Measurements from ENCODE around the gene MUC5B.

MUC5B gene

DNA sequence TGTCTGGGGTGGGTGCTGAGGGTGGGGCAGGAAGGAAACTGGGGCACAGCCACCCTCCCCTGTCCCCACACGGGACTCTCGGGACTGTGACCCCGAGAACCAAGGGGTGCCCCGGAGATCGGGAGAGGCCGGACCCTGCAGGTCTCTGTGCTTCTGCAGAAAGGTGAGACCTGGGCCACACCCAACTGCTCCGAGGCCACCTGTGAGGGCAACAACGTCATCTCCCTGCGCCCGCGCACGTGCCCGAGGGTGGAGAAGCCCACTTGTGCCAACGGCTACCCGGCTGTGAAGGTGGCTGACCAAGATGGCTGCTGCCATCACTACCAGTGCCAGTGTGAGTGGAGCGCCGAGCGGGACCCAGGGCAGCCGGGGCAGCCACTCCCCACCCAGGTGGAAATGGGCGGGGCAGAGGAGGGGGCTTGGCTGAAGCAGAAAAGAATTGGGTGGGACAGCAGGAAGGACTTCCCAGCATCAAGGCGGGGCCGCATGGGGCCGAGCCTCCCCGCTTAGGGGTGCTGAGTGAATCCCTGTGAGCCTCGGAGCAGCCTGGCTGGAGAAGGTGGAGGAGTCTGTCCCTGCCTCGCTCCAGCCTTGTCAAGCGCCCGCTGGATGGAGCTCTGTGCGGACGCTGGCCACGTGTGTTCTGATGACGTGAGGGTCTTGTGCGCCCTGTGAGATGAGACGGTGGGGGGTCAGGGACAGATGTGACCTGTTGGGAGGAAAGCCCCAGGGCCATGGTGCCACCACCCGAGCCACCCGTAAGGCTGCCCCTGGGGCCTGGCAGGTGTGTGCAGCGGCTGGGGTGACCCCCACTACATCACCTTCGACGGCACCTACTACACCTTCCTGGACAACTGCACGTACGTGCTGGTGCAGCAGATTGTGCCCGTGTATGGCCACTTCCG is 29.3 kb upstream of the MUC5B start:
- DNase-seq = no peak

DNA sequence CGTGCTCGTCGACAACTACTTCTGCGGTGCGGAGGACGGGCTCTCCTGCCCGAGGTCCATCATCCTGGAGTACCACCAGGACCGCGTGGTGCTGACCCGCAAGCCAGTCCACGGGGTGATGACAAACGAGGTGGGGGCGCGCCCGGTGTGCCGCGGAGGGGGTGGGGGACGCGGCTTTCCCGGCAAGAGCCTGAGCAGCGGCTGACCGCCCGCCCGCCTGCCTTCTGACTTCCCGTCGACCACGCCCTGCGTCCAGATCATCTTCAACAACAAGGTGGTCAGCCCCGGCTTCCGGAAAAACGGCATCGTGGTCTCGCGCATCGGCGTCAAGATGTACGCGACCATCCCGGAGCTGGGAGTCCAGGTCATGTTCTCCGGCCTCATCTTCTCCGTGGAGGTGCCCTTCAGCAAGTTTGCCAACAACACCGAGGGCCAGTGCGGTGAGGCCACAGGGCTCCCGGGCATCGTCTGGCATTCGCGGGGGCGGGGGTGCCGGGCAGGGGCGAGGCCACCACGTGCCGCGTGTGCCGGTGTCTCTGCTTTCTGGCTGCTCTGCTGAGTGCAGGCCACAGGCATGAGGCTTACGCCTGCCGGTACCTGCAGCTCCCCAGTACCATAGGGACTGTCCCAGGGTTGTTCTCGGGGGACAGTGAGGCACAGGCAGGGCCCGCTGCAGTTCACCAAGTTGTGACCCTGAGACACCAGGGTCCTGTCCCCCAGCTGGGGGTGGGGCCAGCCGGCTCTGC is 28.5 kb upstream of the MUC5B start:
- no peak for DNase-seq

DNA sequence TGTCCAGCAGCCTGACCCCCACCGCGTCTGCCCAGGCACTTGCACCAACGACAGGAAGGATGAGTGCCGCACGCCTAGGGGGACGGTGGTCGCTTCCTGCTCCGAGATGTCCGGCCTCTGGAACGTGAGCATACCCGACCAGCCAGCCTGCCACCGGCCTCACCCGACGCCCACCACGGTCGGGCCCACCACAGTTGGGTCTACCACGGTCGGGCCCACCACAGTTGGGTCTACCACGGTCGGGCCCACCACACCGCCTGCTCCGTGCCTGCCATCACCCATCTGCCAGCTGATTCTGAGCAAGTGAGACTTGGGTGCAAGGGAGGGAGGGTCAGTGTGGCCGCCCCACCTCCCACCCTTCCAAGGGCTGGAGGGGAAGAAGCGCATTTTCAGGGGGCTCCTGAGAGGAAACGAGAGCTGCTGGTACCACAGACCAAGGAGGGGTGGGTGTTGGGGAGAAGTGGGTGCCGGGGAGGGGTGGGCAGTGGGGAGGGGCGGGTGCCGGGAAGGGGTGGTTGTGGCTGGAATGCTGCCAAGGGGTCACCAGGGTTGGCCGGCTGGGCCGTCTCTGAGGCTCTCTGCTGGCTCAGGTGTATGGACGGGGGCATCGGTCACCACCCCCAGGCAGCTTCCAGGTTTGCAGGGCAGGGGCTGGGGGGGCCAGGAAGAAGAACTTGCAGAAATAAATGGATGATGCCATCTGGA is 27.7 kb upstream of the MUC5B start:
- no peak for DNase-seq

DNA sequence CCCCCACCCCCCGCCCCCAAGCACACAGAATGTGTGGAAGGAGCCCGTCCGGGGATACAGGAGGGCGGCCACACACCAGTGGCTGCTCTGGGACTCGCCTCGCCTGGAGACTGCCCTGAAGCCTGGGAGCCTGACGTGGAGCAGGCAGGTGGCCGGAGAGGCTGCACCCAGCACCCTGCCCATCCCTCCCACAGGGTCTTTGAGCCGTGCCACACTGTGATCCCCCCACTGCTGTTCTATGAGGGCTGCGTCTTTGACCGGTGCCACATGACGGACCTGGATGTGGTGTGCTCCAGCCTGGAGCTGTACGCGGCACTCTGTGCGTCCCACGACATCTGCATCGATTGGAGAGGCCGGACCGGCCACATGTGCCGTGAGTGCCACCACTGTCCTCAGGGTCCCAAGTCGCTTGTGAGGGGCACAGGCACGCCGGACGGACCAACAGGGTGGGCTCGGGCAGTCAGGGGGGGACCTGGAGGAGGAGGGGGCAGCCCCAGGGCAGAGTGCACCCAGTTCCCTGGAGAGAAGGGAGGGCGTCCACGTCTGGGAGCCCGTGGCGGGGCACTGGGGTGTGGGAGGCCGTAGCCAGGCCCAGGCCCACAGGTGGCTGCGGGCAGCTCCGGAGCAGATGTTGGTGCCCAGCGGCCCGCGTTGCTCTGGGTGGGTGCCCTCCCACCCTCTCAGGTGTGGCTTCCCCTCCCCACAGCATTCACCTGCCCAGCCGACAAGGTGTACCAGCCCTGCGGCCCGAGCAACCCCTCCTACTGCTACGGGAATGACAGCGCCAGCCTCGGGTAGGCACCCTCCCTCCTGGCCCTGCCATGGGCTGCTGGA is 27.0 kb upstream of the MUC5B start:
- DNase-seq = no peak

DNA sequence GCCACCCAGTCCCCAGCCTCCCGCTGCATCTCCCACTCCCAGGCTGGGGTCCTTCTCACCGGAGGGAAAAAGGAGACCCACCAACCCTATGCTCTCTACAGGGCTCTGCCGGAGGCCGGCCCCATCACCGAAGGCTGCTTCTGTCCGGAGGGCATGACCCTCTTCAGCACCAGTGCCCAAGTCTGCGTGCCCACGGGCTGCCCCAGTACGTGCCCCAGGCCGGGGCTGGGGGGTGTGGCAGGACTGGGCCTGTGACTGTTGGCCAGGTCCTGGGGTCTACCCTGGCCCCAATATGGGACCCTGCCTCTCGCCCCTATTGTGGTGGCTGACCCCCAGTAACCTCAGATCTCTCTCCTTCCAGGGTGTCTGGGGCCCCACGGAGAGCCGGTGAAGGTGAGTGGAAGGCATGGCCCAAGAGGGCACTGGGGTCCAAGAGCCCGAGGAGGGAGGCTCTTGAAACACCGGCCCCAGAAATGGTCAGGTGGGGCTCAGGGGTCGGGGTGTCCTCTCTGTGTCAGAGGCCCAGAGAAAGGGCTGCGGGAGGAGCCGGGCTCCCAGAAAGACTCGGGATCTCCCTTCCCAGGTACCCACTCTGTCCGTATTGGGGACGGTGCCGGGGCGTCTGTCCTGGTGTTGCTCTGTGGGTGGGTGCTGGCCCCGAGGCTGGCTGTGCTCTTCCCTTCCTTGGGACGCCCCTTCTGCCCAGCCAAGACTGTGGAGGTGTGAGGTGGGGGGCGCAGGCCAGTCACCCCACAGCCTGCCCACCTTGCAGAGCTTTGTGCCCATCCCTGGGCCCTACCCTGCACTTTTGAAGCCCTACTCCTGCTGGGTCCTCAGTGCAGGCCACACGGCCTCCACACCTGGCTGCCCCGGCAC is 26.1 kb upstream of the MUC5B start:
- DNase-seq = no peak

DNA sequence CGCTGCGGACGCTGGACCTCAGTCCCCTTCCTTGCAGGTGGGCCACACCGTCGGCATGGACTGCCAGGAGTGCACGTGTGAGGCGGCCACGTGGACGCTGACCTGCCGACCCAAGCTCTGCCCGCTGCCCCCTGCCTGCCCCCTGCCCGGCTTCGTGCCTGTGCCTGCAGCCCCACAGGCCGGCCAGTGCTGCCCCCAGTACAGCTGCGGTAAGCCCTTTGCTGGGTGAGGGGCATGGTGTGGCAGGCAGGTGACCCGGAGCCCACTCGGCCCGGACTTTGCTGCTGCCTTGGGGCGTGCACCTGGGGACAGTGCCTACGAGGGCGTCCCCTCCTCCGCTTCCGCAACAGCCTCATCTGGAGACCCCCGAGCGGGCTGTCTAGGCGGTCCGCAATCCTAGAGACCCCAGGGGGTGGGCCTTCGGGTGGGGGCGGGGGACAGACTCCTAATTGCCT is 25.4 kb upstream of the MUC5B start:
- DNase-seq = no peak

DNA sequence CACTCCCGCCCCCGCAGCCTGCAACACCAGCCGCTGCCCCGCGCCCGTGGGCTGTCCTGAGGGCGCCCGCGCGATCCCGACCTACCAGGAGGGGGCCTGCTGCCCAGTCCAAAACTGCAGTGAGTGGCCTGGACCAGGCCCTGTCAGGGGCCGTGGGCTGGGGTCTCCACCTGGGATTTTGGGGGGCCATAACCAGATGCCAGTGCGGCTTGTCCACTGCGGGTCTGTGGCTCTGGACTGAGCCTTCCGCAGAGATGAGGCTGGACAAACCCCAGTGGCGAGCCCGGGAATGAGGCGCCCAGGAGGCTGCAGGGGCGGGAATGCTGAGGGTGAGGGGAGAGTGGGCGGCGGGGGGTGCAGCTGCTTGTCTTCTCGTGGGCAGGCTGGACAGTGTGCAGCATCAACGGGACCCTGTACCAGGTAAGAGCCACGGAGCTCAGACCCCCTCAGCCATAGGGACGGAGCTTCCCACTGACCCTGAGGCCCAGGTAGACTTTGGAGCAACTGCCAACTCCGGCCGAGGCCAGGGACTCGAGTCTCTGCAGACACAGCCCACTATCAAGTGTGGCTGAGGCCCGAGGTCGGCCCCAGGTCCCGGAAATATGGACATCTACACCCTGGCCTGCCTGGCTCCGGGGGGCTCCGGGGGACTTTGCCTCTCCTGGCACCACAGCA is 24.8 kb upstream of the MUC5B start:
- no peak for DNase-seq

DNA sequence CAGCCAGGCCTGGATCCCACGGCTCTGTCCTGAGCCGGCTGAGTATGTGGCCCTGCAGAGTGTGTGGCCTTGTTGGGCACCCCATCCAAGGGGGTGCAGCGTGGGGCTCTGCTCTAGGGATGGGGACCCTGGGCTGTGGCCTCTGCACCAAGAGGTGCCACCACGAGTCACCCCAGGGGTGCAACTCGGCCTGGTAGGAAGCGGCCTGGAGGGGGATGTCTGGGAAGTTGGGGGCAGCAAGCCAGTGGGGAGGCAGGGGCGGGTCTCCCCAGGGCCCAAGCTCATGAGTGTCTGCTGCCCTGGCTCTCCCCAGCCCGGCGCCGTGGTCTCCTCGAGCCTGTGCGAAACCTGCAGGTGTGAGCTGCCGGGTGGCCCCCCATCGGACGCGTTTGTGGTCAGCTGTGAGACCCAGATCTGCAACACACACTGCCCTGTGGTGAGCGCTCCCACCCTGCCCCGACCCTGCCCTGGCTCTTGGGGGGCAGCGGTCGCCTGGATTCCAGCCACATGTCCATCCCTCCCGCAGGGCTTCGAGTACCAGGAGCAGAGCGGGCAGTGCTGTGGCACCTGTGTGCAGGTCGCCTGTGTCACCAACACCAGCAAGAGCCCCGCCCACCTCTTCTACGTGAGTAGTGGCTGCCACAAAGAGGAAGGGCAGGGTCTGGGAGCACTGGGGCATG is 24.2 kb upstream of the MUC5B start:
- DNase-seq = no peak

DNA sequence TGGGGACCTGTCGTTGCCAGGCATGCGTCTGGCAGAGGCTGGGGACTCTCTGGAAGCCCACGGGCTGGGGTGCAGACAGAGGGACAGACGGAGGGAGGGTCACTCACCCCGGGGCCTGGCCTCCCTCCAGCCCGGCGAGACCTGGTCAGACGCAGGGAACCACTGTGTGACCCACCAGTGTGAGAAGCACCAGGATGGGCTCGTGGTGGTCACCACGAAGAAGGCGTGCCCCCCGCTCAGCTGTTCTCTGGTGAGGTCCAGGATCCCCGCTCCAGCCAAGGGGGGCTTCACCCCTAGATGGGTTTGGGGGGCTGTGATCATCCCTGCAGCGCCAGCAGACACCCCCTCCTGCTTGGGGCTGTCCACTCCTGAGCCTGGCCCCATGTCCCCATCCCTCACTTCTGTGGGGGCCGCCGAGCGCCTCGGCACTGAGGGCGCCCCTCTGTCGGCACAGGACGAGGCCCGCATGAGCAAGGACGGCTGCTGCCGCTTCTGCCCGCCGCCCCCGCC is 23.6 kb upstream of the MUC5B start:
- DNase-seq = no peak

DNA sequence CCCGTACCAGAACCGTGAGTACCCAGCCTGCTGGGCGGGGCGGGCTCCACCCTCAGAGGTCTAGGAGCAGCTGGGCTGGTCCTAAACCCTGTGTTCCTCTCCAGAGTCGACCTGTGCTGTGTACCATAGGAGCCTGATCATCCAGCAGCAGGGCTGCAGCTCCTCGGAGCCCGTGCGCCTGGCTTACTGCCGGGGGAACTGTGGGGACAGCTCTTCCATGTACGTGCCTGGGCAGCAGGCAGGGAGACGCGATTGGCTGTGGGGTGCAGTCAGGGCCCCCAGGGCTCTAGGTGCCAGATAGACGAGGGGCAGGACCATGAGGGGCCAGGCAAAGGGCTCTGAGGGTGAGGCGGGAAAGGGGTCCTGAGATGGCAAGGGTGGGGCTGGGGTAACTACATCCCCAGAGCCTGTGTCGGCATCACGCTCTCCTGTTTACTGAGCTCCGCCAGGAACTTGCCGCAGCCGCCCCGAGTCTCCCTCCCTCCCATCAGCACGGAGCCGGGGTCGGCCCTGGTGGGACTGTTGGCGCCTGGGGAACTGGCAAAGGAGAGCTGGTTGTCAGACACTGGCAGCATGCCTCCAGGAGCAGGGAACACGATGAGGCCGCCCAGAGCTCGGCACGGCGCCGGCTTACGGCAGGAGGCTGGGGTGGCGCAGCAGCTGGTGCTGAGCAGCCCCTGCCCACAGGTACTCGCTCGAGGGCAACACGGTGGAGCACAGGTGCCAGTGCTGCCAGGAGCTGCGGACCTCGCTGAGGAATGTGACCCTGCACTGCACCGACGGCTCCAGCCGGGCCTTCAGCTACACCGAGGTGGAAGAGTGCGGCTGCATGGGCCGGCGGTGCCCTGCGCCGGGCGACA is 22.9 kb upstream of the MUC5B start:
- no peak for DNase-seq

DNA sequence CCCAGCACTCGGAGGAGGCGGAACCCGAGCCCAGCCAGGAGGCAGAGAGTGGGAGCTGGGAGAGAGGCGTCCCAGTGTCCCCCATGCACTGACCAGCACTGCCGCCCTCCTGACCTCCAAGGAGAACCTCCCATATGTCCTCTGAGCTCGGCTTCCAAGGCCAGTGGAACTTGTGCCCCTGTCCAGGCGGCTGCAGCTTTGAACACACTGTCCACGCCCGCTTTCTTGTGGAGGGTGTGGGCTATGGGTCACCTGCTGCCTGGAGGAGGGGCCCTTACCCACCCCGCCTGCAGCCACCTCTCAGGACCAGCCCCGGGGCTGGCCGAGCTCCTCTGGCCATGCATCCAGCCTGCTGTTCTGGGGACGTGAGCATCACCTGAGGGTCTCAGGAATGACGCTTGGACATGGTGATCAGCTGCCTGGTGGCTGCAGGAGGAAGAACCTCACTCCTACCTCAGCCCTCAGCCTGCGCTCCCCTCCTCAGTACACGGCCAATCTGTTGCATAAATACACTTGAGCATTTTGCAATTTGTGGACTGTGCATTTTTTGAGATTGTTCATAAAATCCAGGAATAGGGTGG is 22.2 kb upstream of the MUC5B start:
- DNase-seq = no peak

DNA sequence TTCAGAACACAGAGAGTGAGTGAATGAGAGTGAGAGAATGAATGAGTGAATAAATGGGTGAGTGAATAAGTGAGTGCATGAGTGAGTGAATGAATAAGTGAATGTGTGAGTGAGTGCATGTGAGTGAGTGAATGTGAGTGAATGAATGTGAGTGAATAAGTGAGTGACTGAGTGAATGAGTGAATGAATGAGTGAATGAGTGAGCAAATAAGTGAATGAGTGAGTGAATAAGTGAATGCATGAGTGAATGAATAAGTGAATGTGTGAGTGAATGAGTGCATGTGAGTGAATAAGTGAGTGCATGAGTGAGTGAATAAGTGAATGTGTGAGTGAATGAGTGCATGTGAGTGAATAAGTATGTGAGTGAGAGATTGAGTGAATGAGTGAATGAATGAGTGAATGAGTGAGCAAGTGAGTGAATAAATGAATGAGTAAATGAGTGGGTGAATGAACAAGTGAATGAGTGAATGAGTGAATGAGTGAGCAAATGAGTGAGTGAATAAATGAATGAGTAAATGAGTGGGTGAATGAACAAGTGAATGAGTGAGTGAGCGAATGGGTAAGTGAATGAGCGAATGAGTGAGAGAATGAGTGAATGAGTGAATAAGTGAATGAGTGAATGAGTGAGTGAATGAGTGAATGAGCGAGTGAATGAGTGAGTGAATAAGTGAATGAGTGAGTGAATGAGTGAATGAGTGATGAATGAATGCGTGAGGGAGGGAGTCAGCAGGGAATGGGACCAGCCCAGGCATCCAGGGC is 21.3 kb upstream of the MUC5B start:
- DNase-seq = no peak

DNA sequence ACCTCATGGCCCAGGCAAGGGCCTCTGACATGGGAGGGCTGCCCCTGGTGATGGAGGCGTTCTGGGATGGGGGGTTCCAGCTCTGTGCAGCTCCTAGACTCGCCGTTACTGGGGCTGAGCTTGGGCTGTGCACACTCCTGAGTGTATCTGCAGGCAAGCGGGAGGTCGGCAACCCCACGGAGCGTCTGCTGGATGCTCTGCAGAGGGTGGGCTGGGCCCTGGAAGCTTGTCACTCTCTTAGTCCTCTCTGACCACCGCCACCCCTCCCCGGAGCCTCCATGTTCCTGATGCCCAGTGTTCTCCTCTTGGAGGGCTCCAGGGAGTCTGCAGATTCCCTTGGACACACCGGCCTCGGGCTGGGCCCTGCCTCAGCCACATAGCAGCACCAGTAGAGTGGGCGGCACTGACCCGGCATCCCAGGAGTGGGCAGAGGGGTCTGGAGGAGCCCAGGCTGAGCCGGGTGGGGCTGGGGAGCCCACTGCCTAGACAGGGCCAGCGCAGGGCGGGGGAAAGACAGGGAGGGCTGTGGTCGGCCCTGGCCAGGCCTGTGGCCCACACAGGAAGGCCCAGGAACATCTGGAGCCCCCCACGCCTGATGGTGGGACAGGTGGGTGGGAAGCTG is 20.6 kb upstream of the MUC5B start:
- DNase-seq = no peak

DNA sequence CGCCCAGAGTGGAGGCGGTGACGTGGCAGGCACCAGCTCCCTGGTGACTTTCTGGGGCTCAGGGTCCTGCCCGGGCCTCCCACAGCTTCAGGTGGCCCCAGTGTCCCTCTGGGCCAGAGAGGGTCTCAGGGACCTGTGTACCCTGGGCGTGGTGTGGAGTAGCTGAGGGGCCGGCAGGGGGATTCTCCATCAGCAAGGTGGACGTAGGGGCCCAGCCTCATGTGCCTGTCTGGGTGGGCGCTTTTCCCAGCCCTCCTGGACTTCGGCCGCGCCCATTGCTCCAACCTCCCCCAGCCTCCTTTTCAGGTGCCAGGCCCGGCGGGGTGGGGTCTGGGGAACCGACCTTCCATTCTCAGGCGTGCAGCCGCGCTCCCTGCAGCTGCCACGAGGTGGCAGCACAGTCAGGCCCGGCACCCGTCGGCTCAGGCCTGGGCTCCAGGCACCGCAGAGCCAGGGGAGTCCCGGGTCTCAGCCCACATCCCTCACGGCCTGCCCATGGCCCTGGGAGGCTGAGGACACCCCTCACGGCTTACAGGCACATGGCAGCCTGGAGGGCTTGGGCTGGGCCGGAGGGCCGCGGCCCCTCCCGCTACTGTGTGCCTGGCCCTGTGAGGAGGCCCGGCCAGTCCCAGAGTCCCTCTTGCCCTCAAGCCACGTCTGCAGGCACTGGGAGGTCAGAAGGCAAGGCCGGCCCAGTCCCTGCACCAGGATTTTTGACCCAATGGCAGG is 19.9 kb upstream of the MUC5B start:
- DNase-seq = peak; percentile 58

DNA sequence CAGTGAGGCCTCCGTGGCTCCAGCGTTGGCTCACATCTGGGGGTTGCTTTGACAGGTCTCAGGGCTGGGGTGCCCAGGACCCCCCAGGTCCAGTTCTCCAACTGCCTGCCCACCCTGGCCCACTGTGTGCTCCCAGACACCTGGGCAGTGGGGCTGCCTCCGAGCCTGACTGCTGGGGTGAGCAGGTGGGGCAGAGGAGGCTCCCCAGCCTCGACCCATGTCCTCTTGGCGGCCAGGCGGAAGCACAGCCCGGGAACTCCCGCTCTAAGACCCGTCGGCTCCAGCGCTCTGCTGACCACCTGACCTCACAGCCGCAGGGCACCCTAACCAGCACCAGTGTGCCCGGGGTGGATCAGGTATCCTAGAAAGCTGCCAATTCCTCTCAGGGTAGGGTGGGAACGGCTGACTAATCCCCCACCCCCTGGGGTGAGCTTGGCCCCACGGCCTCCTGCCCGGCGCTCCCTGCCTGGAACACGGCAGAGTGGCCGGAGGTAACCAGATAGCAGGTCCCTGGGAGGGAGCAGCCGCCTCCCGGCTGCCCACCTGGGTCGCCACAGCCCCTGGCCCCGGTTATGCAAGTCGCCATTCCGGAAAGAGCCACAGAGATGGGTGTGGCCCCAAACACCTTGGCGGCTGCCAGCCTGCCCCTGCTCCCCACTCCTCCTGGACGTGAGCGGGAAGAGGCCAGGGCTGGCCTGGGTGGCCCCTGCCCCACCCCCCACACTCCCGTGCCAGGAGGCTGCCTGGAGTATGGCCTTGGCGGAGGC is 19.2 kb upstream of the MUC5B start:
- no peak for DNase-seq
